Eye (tissue), 1 donor: ENCODE results near the gene ACTN4.
"Not testable (repeated sequence)": the region's sequence is repeated elsewhere in the genome, so short reads cannot be mapped to it uniquely, and the experiment has no call there.

Source experiments
- DNase-seq: peaks from one replicate; pipeline ENCODE4 v3.0.0-alpha.2; 2015

Gene ACTN4

DNA sequence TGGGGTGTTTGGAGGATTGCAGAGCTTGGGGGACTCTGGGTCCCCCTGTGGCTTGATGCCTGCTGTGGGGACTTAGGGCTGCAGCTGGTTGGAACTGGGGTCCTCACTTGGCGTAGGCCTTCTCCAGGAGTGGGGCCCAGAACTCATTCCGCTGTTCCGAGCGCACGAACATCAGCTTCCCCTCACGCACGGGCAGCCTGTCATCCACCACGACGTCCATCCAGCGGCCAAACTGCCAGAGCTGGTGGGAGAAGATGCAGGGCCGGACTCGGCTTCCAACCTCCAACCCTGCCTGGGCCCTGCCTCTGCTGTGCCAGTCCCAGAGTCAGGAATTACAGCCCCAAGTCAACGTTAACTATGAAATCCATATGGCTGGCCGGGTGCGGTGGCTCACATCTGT lies 94.2 kb downstream of the ACTN4 start:
- DNase-seq, result no peak

DNA sequence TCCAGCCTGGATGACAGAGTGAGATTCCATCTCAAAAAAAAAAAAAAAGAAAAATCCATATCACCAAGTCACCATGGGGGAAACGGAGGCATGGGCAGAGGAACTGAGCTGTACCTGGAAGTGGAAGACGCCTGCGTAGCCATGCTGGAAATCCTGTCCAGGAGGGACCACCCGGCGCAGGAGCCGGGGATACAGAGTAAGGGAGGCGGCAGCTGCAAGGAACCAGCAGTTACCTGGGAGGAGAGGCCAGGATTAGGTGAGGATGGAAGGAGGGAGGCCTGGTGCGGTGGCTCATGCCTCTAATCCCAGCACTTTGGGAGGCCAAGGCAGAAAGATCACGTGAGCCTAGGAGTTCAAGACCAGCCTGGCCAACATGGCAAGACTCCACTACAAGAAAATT lies 94.8 kb downstream of the ACTN4 start:
- DNase-seq, result no peak

- DNase-seq, result no peak
Measured at GRCh38 chr19:38742906-38743305, 95.5 kb downstream of the ACTN4 start.

GRCh38 chr19:38743394-38744297 lies 96.2 kb downstream of the ACTN4 start:
- no peak for DNase-seq

- no peak for DNase-seq
Measured at GRCh38 chr19:38744298-38744681, 96.8 kb downstream of the ACTN4 start, which contains the start of gene CAPN12. Gene CAPN12, minus strand, starts transcription at chr19:38744474. Its CDS starts 309 bp downstream, at chr19:38744165.

- no peak for DNase-seq
Measured at GRCh38 chr19:38744874-38745273, 97.4 kb downstream of the ACTN4 start.

- DNase-seq, result no peak
Measured at GRCh38 chr19:38745316-38745715, 97.9 kb downstream of the ACTN4 start.

DNA sequence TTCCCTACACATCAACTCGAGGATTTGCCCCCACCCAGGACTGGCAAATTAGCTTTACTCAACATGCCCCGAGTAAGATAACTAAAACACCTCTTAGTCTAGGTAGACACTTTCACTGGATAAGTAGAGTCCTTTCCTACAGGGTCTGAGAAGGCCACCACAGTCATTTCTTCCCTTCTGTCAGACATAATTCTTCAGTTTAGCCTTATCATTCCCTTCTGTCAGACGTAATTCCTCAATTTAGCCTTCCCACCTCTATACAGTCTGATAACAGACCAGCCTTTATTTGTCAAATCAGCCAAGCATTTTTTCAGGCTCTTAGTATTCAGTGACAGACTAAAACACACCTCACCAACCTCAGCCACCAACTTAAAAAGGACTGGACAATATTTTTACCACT lies 106.3 kb downstream of the ACTN4 start:
- DNase-seq, result not testable (repeated sequence)

DNA sequence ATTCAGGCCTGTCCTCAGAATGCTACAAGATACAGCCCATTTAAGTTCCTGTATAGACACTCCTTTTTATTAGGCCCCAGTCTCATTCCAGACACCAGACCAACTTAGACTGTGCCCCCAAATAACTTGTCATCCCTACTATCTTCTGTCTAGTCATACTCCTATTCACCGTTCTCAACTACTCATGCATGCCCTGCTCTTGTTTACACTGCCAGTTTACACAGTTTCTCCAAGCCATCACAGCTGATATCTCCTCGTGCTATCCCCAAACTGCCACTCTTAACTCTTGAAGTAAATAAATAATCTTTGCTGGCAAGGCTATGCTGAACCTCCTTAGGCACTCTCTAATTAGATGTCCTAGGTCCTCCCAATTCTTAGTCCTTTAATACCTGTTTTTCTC lies 106.7 kb downstream of the ACTN4 start:
- DNase-seq, result not testable (repeated sequence)

- DNase-seq, result no peak
Measured at GRCh38 chr19:38759590-38760003, 112.1 kb downstream of the ACTN4 start.

DNA sequence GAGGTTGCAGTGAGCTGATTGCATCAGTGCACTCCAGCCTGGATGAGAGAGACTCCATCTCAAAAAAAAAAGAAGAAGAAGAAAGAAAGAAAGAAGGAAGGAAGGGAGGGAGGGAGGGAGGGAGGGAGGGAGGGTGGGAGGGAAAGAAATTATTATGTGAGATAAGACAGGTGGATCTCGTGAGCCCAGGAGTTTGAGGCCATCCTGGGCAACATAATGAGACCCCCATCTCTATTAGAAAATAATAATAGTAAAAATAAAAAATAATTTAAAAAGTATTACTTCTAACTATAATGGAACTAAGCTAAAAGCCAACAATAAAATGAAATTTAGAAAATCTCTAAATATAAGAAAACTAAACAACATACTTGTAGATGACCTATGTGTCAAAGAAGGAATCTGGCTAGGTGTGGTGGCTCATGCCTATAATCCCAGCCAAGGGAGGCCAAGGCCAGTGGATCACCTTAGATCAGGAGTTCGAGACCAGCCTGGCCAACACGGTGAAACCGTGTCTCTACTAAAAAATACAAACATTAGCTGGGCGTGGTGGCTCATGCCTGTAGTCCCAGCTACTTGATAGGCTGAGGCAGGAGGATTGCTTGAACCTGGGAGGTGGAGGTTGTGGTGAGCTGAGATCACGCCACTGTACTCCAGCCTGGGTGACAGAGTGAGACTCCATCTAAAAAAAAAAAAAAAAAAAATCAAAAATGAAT lies 113.5 kb downstream of the ACTN4 start:
- DNase-seq, result not testable (repeated sequence)

DNA sequence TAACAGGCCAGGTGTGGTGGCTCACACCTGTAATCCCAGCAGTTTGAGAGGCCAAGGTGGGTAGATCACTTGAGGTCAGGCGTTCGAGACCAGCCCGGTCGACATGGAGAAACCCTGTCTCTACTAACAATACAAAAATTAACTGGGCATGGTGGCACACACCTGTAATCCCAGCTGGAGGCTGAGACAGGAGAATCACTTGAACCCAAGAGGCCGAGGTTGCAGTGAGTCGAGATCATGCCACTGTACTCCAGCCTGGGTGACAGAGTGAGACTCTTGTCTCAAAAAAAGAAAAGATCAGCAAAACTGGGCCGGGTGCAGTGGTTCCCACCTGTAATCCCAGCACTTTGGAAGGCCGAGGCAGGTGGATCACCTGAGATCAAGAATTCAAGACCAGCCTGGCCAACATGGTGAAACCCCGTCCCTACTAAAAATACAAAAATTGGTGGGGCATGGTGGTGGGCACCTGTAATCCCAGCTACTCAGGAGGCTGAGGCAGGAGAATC lies 114.5 kb downstream of the ACTN4 start:
- DNase-seq, result not testable (repeated sequence)

DNA sequence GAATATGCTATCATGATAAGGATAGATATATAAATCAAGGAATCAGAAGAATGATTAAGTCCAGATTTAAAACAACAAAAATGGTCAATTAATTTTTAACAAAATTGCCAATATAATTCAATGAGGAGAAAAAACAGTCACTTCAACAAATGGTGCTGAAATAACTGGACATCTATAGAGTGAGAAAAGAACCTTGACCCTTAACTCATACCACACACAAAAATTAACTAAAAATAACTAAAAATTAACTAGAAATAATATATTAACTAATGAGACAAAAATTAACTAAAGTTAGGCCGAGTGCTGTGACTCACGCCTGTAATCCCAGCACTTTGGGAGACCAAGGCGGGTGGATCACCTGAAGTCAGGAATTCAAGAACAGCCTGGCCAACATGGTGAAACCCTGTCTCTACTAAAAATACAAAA lies 116.4 kb downstream of the ACTN4 start:
- DNase-seq, result no peak

- DNase-seq, result no peak
Measured at GRCh38 chr19:38765214-38765613, 117.8 kb downstream of the ACTN4 start.

- DNase-seq, result no peak
Measured at GRCh38 chr19:38766276-38767047, 119.0 kb downstream of the ACTN4 start.

DNA sequence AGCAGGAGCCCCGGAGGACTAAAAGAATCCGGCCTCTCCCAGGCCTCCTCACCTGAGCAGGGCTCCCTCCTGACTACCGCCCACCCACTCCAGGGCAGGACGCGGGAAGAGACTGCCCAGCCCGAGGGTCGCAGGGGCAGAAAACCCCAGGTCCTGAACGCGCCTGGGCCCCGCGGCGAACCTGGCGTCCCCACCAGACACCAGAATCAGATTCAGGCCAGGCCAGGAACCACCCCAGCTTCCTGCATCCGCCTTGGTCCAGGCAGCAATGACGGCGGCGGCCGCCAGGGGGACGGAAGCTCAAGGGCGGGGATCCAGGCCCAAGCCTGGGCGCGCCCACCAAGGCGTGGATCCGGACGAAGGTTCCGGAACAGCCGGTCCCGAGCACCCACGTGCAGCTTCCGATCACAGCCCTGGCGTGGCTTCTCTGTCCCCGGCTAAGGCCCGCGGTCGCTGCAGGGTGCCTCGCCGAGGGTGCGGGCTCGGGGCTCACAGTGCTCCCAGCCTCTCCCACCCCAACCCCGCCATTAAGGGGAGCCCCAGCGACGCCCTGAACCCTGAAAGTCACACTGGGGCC lies 122.3 kb downstream of the ACTN4 start:
- peak; percentile 72 for DNase-seq

GRCh38 chr19:38770228-38770948 lies 122.9 kb downstream of the ACTN4 start:
- DNase-seq, result not testable (repeated sequence)

GRCh38 chr19:38770949-38771275 lies 123.5 kb downstream of the ACTN4 start:
- DNase-seq, result not testable (repeated sequence)

DNA sequence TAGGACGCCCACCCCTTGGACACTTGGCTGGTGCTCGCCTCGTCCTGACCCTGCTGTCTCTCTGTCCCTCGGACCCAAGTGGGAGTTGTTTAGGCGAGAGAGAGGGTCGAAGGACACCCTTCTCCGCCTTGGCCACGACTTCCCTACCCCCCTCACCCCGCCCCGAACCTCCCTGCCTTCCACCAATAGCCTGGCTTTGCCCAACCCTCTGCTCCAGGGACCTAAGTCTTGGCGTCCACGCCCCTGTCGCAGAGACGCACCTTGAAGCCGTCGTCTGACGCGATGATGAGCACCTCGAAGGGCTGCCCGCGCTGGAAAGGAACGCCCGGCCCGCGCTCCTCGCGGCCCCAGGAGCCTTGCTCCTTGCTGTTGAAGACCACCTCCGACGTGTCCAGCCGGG lies 124.1 kb downstream of the ACTN4 start:
- DNase-seq, result not testable (repeated sequence)

DNA sequence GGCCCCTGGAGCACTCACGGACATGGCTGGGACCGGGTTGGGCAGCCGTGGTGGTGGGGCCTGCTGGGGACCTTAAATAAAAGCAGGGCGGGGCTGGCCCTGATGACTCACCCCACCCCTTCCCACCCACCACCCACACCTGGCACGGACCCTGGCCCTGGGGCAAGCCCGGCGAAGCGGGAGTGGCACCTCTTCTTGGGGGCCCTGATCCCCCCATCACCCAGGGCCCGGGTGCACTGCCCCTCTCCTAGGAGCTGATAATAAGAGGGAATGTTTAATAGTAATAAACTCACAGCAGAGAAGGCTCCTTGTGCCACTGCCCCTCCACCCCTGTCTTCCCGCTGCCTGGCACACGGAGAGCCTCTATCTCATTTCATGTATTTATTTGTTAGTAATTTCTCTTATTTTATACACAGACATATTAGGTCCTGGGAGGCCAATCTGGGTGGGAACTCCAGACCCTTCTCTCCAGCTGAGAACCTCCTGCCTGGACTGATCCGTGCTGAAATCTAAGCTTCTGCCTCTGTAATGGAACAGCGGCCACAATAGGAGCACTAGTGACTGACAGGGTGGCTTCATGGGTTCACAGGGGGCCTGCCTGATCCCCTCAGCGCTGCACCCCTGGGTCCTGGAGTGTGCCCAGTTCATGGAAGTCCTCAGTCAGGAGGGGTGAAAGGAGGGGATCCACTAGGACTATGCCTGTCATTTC lies 126.2 kb downstream of the ACTN4 start, which contains the start of gene LGALS7:
TSS of gene LGALS7 (minus strand) at position 49 of the 709 bp plus-strand sequence. CDS start at position 24, 25 bp downstream.
- DNase-seq, result no peak
